Measurements from ENCODE around the gene FMO4.
"Not testable (repeated sequence)": the region's sequence is repeated elsewhere in the genome, so short reads cannot be mapped to it uniquely, and the experiment has no call there.

FMO4 gene

DNA sequence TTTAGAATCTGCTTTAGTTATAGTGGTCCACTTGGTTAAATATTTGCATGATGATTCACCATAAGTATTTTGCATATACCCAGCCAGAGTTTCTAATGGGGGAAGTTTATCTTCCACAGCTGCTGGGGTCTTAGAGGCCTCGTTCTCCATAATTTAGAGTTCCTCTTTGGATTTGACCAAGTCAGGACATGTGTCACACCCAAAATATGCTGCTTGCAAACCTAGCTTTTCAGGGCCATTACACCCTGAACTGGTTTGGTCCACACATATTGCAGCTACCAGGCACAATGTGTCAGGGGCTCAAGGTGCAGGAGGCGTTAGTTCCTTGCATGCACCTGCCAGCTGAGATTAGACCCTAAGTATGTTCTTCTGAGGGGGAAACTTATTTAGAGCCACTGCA, 17.1 kb upstream of the FMO4 start:
- H3K27ac Mint-ChIP-seq, result no peak overlapping the region
- DNase-seq (ENCODE audit: low spot score in 2 of 2) (no peak), ATAC-seq (ENCODE audit: low read depth) (no peak)
- no peak overlapping the region for H3K4me3 Mint-ChIP-seq
- H3K9me3 Mint-ChIP-seq, result peaks cover 13% of the 10 kb centered on the region
- peaks cover 10% of the 10 kb centered on the region for H3K27me3 Mint-ChIP-seq
- peaks cover 3% of the 10 kb centered on the region for H3K36me3 Mint-ChIP-seq
- no peaks in the 10 kb centered on the region for H3K4me1 Mint-ChIP-seq

DNA sequence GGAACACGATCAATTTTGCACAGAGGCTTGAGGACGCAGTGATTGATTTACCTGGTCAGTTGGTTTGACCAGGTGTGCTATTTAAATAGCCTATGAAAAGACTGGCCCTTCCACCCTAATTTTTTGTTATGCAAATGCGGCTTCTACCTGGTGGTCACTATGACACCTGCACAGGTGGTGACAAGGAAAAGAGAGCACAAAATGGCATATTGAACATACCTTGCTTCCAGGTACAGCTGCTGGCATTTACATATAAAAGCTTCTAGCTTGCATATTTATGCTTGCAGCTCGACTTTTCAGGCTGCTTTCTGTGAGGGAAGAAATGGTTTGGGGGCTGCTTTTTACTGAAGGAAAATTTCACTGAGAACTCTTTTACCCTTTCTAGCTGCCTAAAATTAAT, 15.3 kb upstream of the FMO4 start:
- Mint-ChIP-seq H3K36me3 (peaks cover 9% of the 10 kb centered on the region), H3K4me1 (no peaks in the 10 kb centered on the region), H3K27me3 (peaks cover 7% of the 10 kb centered on the region), H3K4me3 (no peak overlapping the region), H3K27ac (no peak overlapping the region), H3K9me3 (peaks cover 23% of the 10 kb centered on the region)
- DNase-seq (ENCODE audit: low spot score in 2 of 2) (no peak), ATAC-seq (ENCODE audit: low read depth) (no peak)

DNA sequence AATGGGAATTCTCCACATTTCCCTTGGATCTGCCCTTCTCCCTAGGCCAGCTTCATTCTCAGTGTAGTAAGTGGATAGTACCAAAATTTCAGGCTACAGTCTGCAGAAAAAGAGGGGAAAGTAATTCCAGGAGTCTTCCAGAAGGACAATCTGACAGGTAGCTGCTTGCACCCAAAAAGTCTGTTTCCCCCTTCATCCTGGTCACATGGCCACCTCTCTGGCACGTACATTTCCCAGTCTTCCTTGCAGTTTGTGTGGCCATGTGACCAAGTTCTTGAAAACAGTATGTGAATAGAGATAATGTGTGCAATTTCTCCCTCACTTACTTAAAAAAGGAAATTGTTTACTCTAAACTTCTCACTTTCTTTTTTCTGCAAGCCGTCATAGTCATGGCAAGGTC, 14.6 kb upstream of the FMO4 start:
- no peak for DNase-seq (ENCODE audit: low spot score in 2 of 2)
- Mint-ChIP-seq H3K9me3 (peaks cover 23% of the 10 kb centered on the region), H3K36me3 (peaks cover 9% of the 10 kb centered on the region), H3K4me1 (no peaks in the 10 kb centered on the region), H3K27me3 (peaks cover 2% of the 10 kb centered on the region), H3K27ac (no peak overlapping the region), H3K4me3 (no peak overlapping the region)
- ATAC-seq (ENCODE audit: low read depth), result no peak

DNA sequence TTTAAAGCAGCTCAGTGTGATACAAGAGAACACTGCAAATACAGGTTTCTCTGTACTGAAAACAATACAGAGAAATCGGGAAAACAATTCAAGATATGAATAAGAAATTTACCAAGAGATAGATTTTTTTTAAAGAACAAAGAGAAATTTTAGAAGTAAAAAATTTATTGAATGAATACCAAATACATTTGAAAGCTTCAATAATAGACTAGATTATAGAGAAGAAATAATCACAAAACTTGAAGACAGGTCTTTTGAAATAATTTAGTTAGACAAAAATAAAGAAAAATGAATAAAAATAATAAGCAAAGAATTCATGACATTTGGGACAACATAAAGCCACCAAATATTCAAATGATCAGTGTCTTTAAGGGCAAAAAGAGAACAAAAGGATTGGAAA, 13.6 kb upstream of the FMO4 start:
- Mint-ChIP-seq H3K4me1 (no peaks in the 10 kb centered on the region), H3K4me3 (no peak overlapping the region), H3K36me3 (peaks cover 10% of the 10 kb centered on the region), H3K27ac (no peak overlapping the region), H3K27me3 (peaks cover 1% of the 10 kb centered on the region), H3K9me3 (peaks cover 23% of the 10 kb centered on the region)
- DNase-seq (ENCODE audit: low spot score in 2 of 2), result no peak
- ATAC-seq (ENCODE audit: low read depth), result no peak

DNA sequence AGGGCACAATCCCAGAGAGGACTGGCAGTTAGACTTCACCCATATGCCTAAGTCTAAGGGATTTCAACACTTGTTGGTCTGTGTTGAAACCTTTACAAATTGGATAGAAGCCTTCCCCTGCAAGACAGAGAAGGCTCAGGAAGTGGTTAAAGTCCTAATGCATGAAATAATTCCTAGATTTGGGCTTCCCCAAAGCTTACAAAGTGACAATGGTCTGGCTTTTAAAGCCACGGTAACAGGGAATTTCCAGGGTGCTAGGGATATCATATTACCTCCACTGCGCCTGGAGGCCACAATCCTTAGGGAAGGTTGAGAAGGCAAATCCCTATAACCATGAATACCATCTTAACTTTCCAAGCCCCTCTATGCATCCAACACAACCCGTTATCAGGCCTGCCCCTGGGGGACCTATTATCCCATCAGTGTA, 3.3 kb upstream of the FMO4 start:
- Mint-ChIP-seq H3K4me1 (peaks cover 4% of the 10 kb centered on the region), H3K36me3 (no peaks in the 10 kb centered on the region), H3K27ac (no peak overlapping the region), H3K9me3 (no peaks in the 10 kb centered on the region), H3K4me3 (no peak overlapping the region), H3K27me3 (no peaks in the 10 kb centered on the region)
- no peak for DNase-seq (ENCODE audit: low spot score in 2 of 2)
- no peak for ATAC-seq (ENCODE audit: low read depth)

DNA sequence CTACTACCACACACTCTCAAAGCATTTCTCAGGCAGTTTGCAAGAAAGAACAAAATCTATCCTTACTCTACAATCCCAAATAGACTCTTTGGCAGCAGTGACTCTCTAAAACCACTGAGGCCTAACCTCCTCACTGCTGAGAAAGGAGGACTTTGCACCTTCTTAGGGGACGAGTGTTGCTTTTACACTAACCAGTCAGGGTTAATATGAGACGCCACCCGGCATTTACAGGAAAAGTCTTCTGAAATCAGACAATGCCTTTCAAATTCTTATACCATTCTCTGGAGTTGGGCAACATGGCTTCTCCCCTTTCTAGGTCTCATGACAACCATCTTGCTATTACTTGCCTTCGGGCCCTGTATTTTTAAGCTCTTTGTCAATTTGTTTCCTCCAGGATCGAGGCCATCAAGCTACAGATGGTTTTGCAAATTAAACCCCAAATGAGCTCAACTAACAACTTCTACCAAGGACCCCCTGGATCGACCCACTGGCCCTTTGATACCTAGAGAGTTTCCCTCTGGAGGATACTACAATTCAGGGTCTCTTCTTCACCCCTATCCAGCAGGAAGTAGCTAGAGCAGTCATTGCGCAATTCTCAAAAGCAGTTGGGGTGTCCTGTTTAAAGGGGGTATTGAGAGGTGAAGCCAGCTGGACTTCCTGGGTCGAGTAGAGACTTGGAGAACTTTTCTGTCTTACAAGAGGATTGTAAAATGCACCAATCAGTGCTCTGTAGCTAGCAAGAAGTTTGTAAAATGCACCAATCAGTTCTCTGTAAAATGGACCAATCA, 2.0 kb upstream of the FMO4 start:
- ATAC-seq (ENCODE audit: low read depth) (no peak), DNase-seq (ENCODE audit: low spot score in 2 of 2) (no peak)
- Mint-ChIP-seq H3K4me1 (peaks cover 4% of the 10 kb centered on the region), H3K36me3 (no peaks in the 10 kb centered on the region), H3K9me3 (no peaks in the 10 kb centered on the region), H3K27me3 (no peaks in the 10 kb centered on the region), H3K4me3 (no peak overlapping the region), H3K27ac (peak overlapping the region; percentile 17)

DNA sequence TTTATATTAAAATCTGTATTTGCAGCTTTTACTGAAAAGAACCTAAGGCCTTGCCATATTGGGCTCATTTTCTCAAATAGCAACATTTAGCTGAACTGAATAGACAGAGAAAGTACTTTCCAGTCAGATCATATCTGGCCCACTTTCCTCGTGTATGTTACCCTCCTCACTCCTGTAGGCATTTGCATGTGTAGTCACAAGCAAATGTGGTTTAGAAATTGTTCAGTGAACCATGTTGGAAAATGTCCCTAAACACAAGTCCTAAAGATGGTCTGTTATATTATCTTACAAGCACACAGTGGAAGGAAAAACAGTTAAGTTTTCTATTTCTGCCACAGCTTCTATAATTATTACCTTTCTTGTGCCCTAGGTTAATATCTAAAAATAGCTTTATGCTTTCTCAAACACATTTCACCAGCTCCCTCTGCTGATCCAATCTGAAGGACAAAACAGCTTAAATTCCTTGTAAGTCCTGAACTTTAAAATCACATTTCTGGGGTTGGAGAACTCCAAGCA, 606 bp upstream of the FMO4 start:
- Mint-ChIP-seq H3K27me3 (no peaks in the 10 kb centered on the region), H3K36me3 (peaks cover 5% of the 10 kb centered on the region), H3K4me3 (peak overlapping the region; percentile 82), H3K4me1 (peaks cover 4% of the 10 kb centered on the region), H3K9me3 (no peaks in the 10 kb centered on the region), H3K27ac (peak overlapping the region; percentile 89)
- DNase-seq (ENCODE audit: low spot score in 2 of 2) (peak in 1 of 2 donors; percentile 11), ATAC-seq (ENCODE audit: low read depth) (peak; percentile 55)

DNA sequence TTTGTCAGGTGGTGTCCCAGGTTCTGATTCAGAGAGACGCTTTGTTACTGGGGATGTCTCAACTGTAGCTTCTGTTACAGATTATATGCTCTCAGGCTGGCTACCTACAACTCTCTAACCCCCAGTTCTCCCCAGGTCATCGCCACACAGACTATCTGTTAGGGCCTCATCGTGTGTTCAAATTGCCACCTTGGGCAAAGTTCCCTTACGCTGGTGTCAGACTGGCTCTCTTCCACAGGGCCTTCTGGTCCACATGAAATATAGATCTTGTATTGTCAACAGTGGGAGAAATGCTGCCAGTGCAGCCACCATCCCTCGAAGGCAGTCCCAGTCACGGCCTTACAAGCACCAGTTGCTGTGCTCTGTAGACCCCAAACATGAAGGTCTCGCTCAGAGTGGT, 15.3 kb downstream of the FMO4 start:
- H3K9me3 Mint-ChIP-seq, result no peaks in the 10 kb centered on the region
- no peak overlapping the region for H3K27ac Mint-ChIP-seq
- peaks cover 10% of the 10 kb centered on the region for H3K36me3 Mint-ChIP-seq
- ATAC-seq (ENCODE audit: low read depth) (no peak), DNase-seq (ENCODE audit: low spot score in 2 of 2) (no peak)
- no peaks in the 10 kb centered on the region for H3K27me3 Mint-ChIP-seq
- no peaks in the 10 kb centered on the region for H3K4me1 Mint-ChIP-seq
- H3K4me3 Mint-ChIP-seq, result no peak overlapping the region

DNA sequence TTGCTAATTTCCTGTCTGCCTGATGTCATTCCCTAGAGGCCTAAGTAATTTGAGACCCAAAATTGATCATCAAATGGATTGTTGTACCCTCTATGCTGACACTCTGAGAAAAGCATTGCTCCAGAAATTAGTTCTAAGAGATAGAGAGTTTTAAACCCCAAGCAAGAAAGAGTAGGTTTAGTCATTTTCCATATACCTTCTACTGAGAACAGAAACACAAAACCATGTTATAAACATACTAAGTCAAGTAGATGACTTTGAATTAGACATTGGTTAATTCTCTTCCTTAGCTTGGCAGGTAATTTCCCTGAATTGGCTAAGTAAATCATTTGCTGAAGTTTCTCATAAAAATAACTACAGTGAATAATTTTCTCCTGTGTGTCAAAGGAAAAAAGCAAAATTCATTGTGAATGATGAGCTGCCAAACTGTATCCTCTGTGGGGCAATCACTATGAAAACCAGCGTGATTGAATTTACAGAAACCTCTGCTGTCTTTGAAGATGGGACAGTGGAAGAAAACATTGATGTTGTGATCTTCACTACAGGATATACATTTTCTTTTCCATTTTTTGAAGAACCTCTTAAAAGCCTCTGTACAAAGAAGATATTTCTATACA, 20.1 kb downstream of the FMO4 start:
- Mint-ChIP-seq H3K9me3 (no peaks in the 10 kb centered on the region), H3K27me3 (no peaks in the 10 kb centered on the region), H3K36me3 (peaks cover 18% of the 10 kb centered on the region), H3K4me3 (no peak overlapping the region), H3K27ac (no peak overlapping the region), H3K4me1 (no peaks in the 10 kb centered on the region)
- DNase-seq (ENCODE audit: low spot score in 2 of 2), result no peak
- no peak for ATAC-seq (ENCODE audit: low read depth)

DNA sequence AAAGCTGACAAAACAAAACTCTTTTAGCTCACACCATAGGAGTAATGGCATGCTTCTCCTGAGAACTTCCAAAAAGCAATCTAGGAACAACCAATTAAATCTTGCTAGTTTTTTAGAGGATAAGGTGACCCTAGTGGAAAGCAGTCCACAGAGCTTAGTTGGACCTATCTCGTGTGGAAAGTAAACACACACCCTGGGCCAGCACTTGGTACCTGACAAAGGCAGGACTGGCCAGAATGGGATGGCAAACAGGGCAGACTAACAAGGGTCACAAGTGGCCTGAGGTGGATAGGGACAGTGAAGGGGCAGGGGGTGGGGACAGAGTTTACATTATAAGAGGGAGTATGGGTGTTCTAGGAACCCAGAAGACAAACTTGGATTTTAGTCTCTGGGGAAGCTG, 22.0 kb downstream of the FMO4 start:
- Mint-ChIP-seq H3K4me1 (no peaks in the 10 kb centered on the region), H3K36me3 (peaks cover 9% of the 10 kb centered on the region), H3K9me3 (no peaks in the 10 kb centered on the region), H3K27ac (no peak overlapping the region), H3K27me3 (no peaks in the 10 kb centered on the region), H3K4me3 (no peak overlapping the region)
- ATAC-seq (ENCODE audit: low read depth) (no peak), DNase-seq (ENCODE audit: low spot score in 2 of 2) (no peak)

DNA sequence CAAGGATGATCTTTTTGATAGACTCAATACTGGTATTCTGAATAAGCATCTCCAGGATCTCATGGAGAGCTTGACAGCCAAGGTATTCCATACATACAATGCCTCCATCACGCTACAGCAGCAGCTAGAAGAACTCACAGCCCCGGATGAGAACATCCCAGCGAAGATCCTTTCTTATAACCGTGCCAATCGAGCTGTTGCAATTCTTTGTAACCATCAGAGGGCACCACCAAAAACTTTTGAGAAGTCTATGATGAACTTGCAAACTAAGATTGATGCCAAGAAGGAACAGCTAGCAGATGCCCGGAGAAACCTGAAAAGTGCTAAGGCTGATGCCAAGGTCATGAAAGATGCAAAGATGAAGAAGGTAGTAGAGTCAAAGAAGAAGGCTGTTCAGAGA, 25.4 kb downstream of the FMO4 start:
- DNase-seq (ENCODE audit: low spot score in 2 of 2); H3K27ac Mint-ChIP-seq; H3K9me3 Mint-ChIP-seq; H3K4me1 Mint-ChIP-seq; H3K27me3 Mint-ChIP-seq; H3K4me3 Mint-ChIP-seq; ATAC-seq (ENCODE audit: low read depth): not testable (repeated sequence)
- peaks cover 13% of the 10 kb centered on the region for H3K36me3 Mint-ChIP-seq

DNA sequence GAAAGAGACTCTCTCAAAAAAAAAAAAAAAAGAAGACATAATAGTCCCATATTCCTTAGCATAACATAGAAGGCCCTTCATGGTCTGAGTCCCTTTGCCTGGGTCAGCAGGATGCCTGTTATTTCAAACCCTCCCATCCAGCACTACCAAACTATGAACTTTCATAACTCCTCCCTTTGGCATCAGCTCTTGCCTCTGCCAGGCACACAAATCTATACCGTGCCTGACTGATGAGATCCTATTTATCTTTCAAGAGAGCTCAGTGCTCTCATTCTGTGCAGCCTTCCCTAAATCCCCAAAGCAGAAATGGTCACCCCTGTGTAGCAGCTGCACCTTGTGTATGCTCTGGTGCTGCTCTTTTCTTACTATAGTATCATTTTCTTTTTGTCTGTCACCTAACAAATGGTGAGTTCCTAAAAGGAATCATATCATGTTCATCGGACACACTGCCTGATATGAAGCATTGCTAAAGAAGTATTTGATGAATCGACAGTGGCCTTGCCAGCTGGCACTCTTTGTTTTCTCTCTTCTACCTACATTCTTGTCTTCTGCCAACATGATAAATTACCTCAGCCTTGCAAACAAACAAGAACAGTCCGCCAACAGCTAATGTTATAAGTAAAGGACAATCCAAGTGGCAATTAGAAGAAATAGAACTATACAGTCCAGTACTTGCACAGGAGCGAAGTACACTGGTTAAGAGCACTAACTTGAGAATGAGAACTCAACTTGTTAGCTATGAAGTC, 29.9 kb downstream of the FMO4 start:
- no peak overlapping the region for H3K4me3 Mint-ChIP-seq
- H3K27me3 Mint-ChIP-seq, result no peaks in the 10 kb centered on the region
- DNase-seq (ENCODE audit: low spot score in 2 of 2), result no peak
- H3K4me1 Mint-ChIP-seq, result no peaks in the 10 kb centered on the region
- peaks cover 5% of the 10 kb centered on the region for H3K36me3 Mint-ChIP-seq
- H3K27ac Mint-ChIP-seq, result no peak overlapping the region
- H3K9me3 Mint-ChIP-seq, result peaks cover 6% of the 10 kb centered on the region
- no peak for ATAC-seq (ENCODE audit: low read depth)

DNA sequence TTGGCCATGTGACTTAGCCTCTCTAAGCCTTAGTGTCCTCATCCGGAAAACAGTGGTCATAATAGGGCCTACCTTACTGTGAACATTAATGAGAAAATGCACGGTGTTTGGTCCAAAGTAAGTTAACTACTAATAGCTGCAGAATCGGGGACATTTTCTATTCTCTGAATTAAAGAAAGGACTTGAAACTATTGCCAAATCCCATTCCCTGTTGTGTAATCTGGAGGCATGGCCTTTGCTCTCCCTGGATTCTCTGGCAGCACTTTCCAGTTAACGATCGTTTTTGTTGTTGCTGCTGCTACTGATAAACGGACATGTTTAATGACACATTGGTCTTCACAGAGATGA, 30.5 kb downstream of the FMO4 start:
- H3K4me3 Mint-ChIP-seq, result no peak overlapping the region
- DNase-seq (ENCODE audit: low spot score in 2 of 2) (no peak), ATAC-seq (ENCODE audit: low read depth) (no peak)
- no peak overlapping the region for H3K27ac Mint-ChIP-seq
- no peaks in the 10 kb centered on the region for H3K4me1 Mint-ChIP-seq
- H3K27me3 Mint-ChIP-seq, result no peaks in the 10 kb centered on the region
- peaks cover 6% of the 10 kb centered on the region for H3K9me3 Mint-ChIP-seq
- H3K36me3 Mint-ChIP-seq, result peaks cover 5% of the 10 kb centered on the region

DNA sequence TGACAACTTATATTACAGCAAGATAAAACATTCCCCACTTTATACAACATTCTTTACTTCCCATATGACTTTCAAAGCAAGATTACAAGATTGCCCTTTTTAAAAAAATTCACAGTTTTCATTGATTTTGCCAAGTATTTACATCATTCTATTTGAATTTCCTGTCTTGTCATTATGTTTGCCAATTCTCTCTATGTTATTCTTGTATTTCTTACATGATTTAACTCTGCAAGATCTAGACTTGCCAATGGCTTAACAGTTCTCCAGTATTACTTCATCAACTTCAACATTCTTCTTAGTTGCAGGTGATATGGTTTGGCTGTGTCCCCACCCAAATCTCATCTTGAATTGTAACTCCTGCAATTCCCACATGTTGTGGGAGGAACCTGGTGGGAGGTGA, 31.6 kb downstream of the FMO4 start:
- peaks cover 6% of the 10 kb centered on the region for H3K9me3 Mint-ChIP-seq
- no peak overlapping the region for H3K27ac Mint-ChIP-seq
- no peaks in the 10 kb centered on the region for H3K27me3 Mint-ChIP-seq
- H3K4me3 Mint-ChIP-seq, result no peak overlapping the region
- DNase-seq (ENCODE audit: low spot score in 2 of 2), result no peak
- ATAC-seq (ENCODE audit: low read depth), result no peak
- peaks cover 5% of the 10 kb centered on the region for H3K36me3 Mint-ChIP-seq
- no peaks in the 10 kb centered on the region for H3K4me1 Mint-ChIP-seq

Measured in memory B cell (primary cell).